Gastroesophageal sphincter (tissue), 4 donors: ENCODE measurements around the gene NMRK1. TPM values are rescaled to one million over a fixed set of nuclear protein-coding genes. Genes with fewer than 3 reads are reported as not detected.
A peak's percentile ranks its signal among the peaks of the same experiment; 100 is the strongest.

Experiments used
- ATAC-seq: fragments of 150-250 bp; one replicate; pipeline ENCODE4 v1.9.1; 2016; ENCODE audit warnings: mild to moderate bottlenecking, moderate library complexity
- H3K27ac ChIP-seq, 4 donors: fragments of 200-600 bp; sonication (generic) in 3 of 4; 1 replicate in 3 of 4; 2 replicates in 1 of 4; pipeline ENCODE4 v1.5.1; 2016 to 2019
- H3K27me3 ChIP-seq: fragments of 200-600 bp; sonication (generic); one replicate; pipeline ENCODE4 v1.5.1; 2019
- H3K36me3 ChIP-seq, 2 donors: fragments of 200-600 bp; sonication (generic); one replicate each; pipeline ENCODE4 v1.5.1; 2019; ENCODE audit warnings: control low read depth in 1 of 2
- H3K4me1 ChIP-seq, 3 donors: fragments of 200-600 bp; sonication (generic); 1 replicate in 2 of 3; 2 replicates in 1 of 3; pipeline ENCODE4 v1.5.1; 2016 to 2019; ENCODE audit warnings: control low read depth in 2 of 3
- H3K4me3 ChIP-seq, 2 donors: fragments of 200-600 bp; sonication (generic); one replicate each; pipeline ENCODE4 v1.5.1; 2019; ENCODE audit warnings: mild to moderate bottlenecking in 1 of 2, moderate library complexity in 1 of 2
- H3K9me3 ChIP-seq, 3 donors: fragments of 200-600 bp; sonication (generic); one replicate each; pipeline ENCODE4 v1.5.1; 2017 to 2019; ENCODE audit warnings: control low read depth in 2 of 3
- CTCF ChIP-seq, 4 experiments: fragments of 200-600 bp in 2 of 4; fragments of 450-650 bp in 2 of 4; sonication (generic) in 1 of 4; IDR thresholded peaks; one replicate each; pipeline ENCODE4 v1.5.1; 2017 to 2019; ENCODE audit warnings: antibody characterized with exemption in 4 of 4, mild to moderate bottlenecking in 2 of 4, moderate library complexity in 2 of 4
- EP300 ChIP-seq: sonication (generic); formaldehyde crosslinking; IDR thresholded peaks from one replicate; pipeline ENCODE4 v1.6.1; 2017; ENCODE audit warnings: antibody characterized with exemption, mild to moderate bottlenecking
- POLR2A ChIP-seq, 2 donors: fragments of 450-650 bp; IDR thresholded peaks; one replicate each; pipeline ENCODE4 v1.6.1; 2017; ENCODE audit warnings: antibody characterized with exemption in 2 of 2, mild to moderate bottlenecking in 2 of 2, moderate library complexity in 1 of 2
- POLR2AphosphoS5 ChIP-seq: sonication (generic); formaldehyde crosslinking; IDR thresholded peaks from one replicate; pipeline ENCODE4 v1.6.1; 2017; ENCODE audit warnings: antibody characterized with exemption
- WGBS, 2 donors: methylation state at CpG; one replicate each; pipeline ENCODE4 v1.1.5; 2018; ENCODE audit warnings: low coverage in 1 of 2; 5-methylcytosine and 5-hydroxymethylcytosine counted together
- total RNA-seq, 4 donors: library from RNA; depleted of rRNA; stranded (reverse); fragments of >200 nt; gene quantifications; one replicate each; pipeline ENCODE4 v1.1.0, GENCODE V29; 2016

Gene NMRK1
- total RNA-seq, 4 donors from 2014 or later: 6.3 to 21.5 (median 13.6) TPM

GRCh38 chr9:75128535-75128934 lies 40.6 kb upstream of the NMRK1 start:
- 90 to 100% methylated on average over 1 to 2 of the region's 2 CpGs for WGBS, 2 donors
- no peak for ATAC-seq
- no peaks in the 10 kb centered on the region for H3K27me3 ChIP-seq
- H3K36me3 ChIP-seq: peaks cover 2 to 39% of the 10 kb centered on the region in 2 donors
- no peak overlapping the region for H3K27ac ChIP-seq
- TF ChIP-seq POLR2A (IDR thresholded peaks at IDR 0.05) (no peak), CTCF (IDR thresholded peaks at IDR 0.05) (no peak), EP300 (no peak), POLR2AphosphoS5 (no peak)
- no peak overlapping the region for H3K4me3 ChIP-seq
- H3K9me3 ChIP-seq: no peaks in the 10 kb centered on the region
- no peaks in the 10 kb centered on the region for H3K4me1 ChIP-seq

GRCh38 chr9:75123696-75124095 lies 35.7 kb upstream of the NMRK1 start:
- ATAC-seq: no peak
- H3K4me1 ChIP-seq: no peaks in the 10 kb centered on the region
- no peak overlapping the region for H3K4me3 ChIP-seq
- no peaks in the 10 kb centered on the region for H3K9me3 ChIP-seq
- TF ChIP-seq CTCF (IDR thresholded peaks at IDR 0.05): no peak
- no peak for TF ChIP-seq POLR2AphosphoS5
- no peak for TF ChIP-seq EP300
- no peak for TF ChIP-seq POLR2A (IDR thresholded peaks at IDR 0.05)
- H3K27me3 ChIP-seq: no peaks in the 10 kb centered on the region
- H3K36me3 ChIP-seq: peaks cover 0 to 20% of the 10 kb centered on the region in 2 donors
- no peak overlapping the region for H3K27ac ChIP-seq
- WGBS, 2 donors: 83 to 86% methylated on average over 10 of the region's 10 CpGs

GRCh38 chr9:75121914-75122558 lies 34.1 kb upstream of the NMRK1 start:
- Histone ChIP-seq H3K27ac (no peak overlapping the region), H3K9me3 (no peaks in the 10 kb centered on the region), H3K4me1 (no peaks in the 10 kb centered on the region), H3K36me3 (peaks cover 0 to 32% of the 10 kb centered on the region in 2 donors), H3K27me3 (no peaks in the 10 kb centered on the region), H3K4me3 (no peak overlapping the region)
- TF ChIP-seq EP300 (no peak), CTCF (IDR thresholded peaks at IDR 0.05) (no peak), POLR2A (IDR thresholded peaks at IDR 0.05) (no peak), POLR2AphosphoS5 (no peak)
- ATAC-seq: no peak
- 90% methylated on average over 4 of the region's 5 CpGs; no CpG with 5 or more reads in 1 of the 2 donors for WGBS, 2 donors

- no peaks in the 10 kb centered on the region for H3K27me3 ChIP-seq
- TF ChIP-seq CTCF (IDR thresholded peaks at IDR 0.05): no peak
- TF ChIP-seq POLR2AphosphoS5: no peak
- no peak for TF ChIP-seq EP300
- no peak for TF ChIP-seq POLR2A (IDR thresholded peaks at IDR 0.05)
- peaks cover 0 to 32% of the 10 kb centered on the region in 2 donors for H3K36me3 ChIP-seq
- no peak overlapping the region for H3K27ac ChIP-seq
- no peaks in the 10 kb centered on the region for H3K9me3 ChIP-seq
- H3K4me1 ChIP-seq: peaks cover 0 to 8% (median 0%) of the 10 kb centered on the region in 3 donors
- WGBS, 2 donors: 90% methylated on average over 1 to 2 of the region's 4 CpGs
- peak; percentile 28 for ATAC-seq
- H3K4me3 ChIP-seq: no peak overlapping the region
These were observed 32.7 kb upstream of the NMRK1 start for GRCh38 chr9:75120686-75121085.

- no peak overlapping the region for H3K4me3 ChIP-seq
- H3K36me3 ChIP-seq: peaks cover 0 to 32% of the 10 kb centered on the region in 2 donors
- TF ChIP-seq CTCF (IDR thresholded peaks at IDR 0.05) (no peak), POLR2A (IDR thresholded peaks at IDR 0.05) (no peak), EP300 (no peak)
- H3K27ac ChIP-seq: no peak overlapping the region
- H3K27me3 ChIP-seq: no peaks in the 10 kb centered on the region
- WGBS, 2 donors: 93 to 100% methylated on average over 1 of the region's 1 CpG
- ATAC-seq: no peak
- H3K4me1 ChIP-seq: peaks cover 0 to 10% (median 0%) of the 10 kb centered on the region in 3 donors
- no peaks in the 10 kb centered on the region for H3K9me3 ChIP-seq
These were observed 29.6 kb upstream of the NMRK1 start for GRCh38 chr9:75117564-75117963.
